SK-N-MC (cell line): ENCODE measurements around the gene STK32A.

Source experiments
- EZH2 ChIP-seq: fragments of 200-600 bp; sonication (generic); IDR thresholded peaks from one replicate; pipeline ENCODE4 v1.6.1; 2017; ENCODE audit warnings: antibody characterized with exemption
- POLR2AphosphoS5 ChIP-seq: IDR thresholded peaks from 2 replicates; pipeline ENCODE4 v1.6.1; 2012; ENCODE audit warnings: mild to moderate bottlenecking, low read depth, low read length, borderline replicate concordance

DNA sequence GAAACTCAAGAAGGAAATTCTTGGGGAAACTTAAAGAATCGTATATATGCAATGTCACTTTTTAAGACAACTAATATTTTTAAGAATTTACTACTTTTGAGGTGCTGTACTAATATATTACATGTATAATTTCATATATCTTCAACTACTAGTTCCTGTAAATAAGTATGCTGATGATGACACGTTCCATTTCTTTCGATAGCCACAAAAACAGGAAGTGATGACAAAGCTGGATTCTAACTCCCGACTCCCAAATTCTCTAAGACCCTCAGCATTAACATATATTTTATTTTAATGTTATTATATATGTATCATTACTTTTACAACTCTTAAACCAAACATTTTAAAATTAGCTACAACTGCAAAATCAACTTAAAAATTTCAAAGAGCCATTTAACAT is 74.8 kb downstream of the STK32A start:
- TF ChIP-seq POLR2AphosphoS5 (no peak), EZH2 (no peak)
